Coronary artery (tissue), 2 donors: Measurements from ENCODE around the gene FOXO4.

ENCODE experiments used
- DNase-seq: peaks from one replicate; pipeline ENCODE4 v3.0.0-alpha.2; 2017; ENCODE audit warnings: low spot score
- H3K27ac ChIP-seq, 2 donors: fragments of 200-600 bp; sonication (generic); one replicate each; pipeline ENCODE4 v1.5.1; 2016 to 2019
- H3K4me3 ChIP-seq: fragments of 200-600 bp; sonication (generic); 2 replicates; pipeline ENCODE4 v1.5.1; 2016; ENCODE audit warnings: mild to moderate bottlenecking, moderate library complexity
- TF ChIP-seq, protein P1 (sequence below): fragments of 200-600 bp; sonication (generic); IDR thresholded peaks from one replicate; pipeline ENCODE4 v1.5.1; 2019; ENCODE audit warnings: antibody characterized with exemption

FOXO4 gene

DNA sequence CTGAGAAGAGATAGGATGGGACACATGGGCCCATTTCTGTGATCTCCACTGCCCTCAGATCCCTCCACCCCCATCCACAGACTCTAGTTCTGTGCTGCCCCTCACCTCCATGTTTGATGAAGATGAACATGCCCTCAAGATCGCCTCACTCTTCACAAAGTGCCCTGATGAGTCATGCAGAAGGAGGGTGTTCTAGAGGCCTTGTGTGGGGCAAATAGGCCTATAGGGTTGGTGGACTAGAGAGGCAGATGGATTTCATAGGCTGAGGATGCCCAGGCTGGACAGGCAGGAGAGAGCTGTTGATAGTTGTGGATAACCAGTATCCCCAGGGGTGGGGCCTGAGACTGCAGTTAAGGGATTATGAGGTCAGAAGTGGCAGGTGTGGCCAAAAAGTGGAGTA, 10.8 kb downstream of the FOXO4 start, which contains the start of gene CXorf65:
Gene CXorf65, minus strand, starts transcription at position 314 of the 400 bp plus-strand sequence. Its CDS starts 184 bp downstream, at position 130.
- DNase-seq, result no peak
- TF ChIP-seq, protein P1, sequence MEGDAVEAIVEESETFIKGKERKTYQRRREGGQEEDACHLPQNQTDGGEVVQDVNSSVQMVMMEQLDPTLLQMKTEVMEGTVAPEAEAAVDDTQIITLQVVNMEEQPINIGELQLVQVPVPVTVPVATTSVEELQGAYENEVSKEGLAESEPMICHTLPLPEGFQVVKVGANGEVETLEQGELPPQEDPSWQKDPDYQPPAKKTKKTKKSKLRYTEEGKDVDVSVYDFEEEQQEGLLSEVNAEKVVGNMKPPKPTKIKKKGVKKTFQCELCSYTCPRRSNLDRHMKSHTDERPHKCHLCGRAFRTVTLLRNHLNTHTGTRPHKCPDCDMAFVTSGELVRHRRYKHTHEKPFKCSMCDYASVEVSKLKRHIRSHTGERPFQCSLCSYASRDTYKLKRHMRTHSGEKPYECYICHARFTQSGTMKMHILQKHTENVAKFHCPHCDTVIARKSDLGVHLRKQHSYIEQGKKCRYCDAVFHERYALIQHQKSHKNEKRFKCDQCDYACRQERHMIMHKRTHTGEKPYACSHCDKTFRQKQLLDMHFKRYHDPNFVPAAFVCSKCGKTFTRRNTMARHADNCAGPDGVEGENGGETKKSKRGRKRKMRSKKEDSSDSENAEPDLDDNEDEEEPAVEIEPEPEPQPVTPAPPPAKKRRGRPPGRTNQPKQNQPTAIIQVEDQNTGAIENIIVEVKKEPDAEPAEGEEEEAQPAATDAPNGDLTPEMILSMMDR, result no peak
- no peak within 1 kb of the TSS for H3K27ac ChIP-seq

DNA sequence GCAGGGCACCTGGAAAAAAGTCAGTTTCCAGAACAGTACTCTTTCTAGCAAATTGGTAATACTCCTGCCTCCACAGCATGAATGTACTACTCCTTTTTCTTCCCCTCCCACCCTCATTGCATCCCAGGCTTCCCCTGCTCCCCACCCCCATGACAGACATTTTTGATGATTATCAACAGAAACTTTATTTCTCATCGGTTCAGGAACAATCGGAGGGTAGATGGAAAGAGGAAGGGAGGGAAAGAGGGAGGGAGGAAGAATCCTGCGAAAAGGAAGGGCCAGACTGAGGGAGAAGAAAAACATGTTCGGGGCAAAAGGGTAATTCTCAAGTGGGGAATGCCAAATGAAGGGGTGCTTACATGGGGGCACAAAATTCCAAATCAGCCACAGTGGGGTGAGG, 11.6 kb downstream of the FOXO4 start:
- DNase-seq, result no peak
- no peak overlapping the region for H3K4me3 ChIP-seq
- H3K27ac ChIP-seq, result no peak overlapping the region
- TF ChIP-seq, protein P1, result no peak

More for the DNA sequence above, 10.8 kb downstream of the FOXO4 start, which contains the start of gene CXorf65:
- no peak within 1 kb of the TSS for H3K4me3 ChIP-seq

DNA sequence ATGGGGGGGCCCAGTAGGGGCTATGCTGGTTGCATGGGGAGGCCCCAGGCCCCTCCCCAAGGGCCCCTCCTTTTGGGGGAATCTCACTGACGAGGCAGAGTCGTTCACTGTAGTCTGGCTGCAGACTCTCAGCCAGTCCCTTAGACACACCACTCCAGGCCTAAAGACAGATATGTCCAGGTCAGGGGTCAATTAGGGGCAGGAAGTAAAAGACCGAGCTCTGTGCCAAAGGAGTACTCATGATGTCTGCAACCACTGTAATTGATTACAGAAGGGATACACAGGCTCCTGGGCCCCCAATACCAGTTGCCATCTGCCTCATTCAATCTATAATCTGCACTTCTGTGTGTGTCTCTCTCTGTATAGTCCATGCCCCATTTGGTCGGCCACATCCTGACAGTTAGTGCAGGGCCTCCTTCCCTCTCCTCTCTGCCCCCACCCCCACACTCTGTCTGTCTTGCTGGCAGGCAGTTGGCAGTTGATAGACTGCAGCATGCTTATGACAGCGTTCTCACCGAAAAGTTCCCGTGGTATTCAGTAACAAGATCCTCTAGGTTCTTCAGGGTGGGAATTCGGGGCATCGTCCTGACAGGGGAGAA, 12.2 kb downstream of the FOXO4 start:
- no peak for DNase-seq
- TF ChIP-seq, protein P1, result no peak
- Histone ChIP-seq H3K4me3 (no peak overlapping the region), H3K27ac (no peak overlapping the region)

DNA sequence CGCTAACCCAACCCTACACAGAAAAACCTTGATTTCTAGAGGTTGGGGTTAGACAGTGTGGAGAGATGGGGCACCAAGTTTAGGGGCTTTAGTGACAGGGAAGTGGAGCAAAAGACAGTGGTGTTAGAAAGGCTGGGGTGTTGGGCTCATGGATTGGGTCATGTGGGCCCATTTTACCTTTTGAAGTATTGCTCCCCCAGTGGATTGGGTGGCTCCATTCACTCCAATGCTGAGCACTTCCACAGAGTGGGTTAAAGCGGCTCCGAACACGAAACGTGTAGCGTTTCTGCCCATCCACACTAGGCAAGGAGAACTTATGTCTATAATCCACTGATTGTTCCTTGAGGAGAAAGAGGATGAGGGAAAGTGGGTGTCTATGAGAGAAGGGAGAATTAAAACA, 13.4 kb downstream of the FOXO4 start:
- Histone ChIP-seq H3K4me3 (no peak overlapping the region), H3K27ac (no peak overlapping the region)
- DNase-seq, result no peak
- TF ChIP-seq, protein P1, result no peak

DNA sequence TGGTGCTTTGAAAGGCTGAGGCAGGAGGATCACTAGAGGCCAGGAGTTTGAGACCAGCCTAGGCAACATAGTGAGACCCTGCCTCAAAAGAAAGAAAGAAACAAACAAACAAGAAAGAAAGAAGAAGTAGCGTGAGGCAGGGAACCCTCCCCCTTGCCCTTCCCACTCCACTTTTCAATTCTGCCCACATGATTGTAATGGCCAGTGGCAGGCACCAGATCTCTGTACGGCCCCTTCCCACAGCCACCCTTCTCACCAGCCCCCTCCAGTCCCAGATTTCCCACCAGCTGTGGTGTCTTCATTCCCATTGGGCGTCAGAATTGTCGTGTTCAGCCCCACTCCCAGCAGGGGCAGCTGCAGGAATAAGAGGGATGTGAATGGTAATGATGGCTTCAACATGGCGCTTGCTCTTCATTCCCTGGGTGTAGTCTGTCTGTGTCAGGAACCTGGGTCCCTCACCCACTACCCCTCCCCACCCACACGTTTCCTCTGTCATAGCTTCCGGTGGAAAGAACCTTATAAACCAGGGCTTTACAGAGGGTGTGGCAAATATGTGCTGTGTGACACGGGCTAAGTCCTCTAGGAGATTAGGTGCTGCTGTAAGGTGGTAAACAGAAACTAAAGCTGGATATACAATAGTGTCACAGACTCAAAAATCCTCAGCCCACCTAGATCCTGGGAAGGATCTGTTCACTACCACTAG, 15.6 kb downstream of the FOXO4 start, which contains the start of gene IL2RG:
Gene IL2RG, minus strand, starts transcription at position 437 of the 703 bp plus-strand sequence. Its CDS starts 38 bp downstream, at position 399.
- TF ChIP-seq, protein P1, result no peak
- no peak for DNase-seq
- no peak within 1 kb of the TSS for H3K4me3 ChIP-seq
- no peak within 1 kb of the TSS for H3K27ac ChIP-seq

DNA sequence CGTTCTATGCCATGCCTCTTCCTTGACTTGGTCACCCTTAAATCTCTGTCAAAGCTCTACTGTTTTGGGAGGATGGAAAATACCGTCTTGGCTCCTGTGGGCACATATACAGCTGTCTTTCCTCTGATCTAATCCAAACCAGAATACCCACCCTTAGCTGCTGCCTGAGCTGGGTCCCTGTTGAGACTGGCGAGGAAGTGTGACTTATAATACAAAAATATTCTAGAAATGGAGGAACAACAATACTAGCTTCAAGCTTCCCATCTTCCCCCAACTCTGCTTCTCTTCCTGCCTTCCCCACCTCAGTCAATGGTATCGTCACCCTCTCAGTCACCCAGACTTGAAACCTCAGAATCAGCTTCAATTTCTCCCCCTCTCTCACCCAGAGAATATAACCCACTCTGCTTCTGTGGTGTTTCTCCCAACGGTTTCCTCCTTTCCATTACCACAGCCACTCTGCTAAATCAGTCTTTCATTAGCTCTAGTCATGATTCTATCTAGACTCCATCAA, 16.3 kb downstream of the FOXO4 start:
- no peak for DNase-seq
- no peak overlapping the region for H3K4me3 ChIP-seq
- TF ChIP-seq, protein P1, result no peak
- H3K27ac ChIP-seq, result no peak overlapping the region
